Fibroblast of peridontal ligament (primary cell): ENCODE data around the gene BARHL1.

Experiments used
- DNase-seq: peaks from one replicate; pipeline ENCODE4 v3.0.0-alpha.2; 2010; ENCODE audit errors: extremely low read depth

BARHL1 gene

DNA sequence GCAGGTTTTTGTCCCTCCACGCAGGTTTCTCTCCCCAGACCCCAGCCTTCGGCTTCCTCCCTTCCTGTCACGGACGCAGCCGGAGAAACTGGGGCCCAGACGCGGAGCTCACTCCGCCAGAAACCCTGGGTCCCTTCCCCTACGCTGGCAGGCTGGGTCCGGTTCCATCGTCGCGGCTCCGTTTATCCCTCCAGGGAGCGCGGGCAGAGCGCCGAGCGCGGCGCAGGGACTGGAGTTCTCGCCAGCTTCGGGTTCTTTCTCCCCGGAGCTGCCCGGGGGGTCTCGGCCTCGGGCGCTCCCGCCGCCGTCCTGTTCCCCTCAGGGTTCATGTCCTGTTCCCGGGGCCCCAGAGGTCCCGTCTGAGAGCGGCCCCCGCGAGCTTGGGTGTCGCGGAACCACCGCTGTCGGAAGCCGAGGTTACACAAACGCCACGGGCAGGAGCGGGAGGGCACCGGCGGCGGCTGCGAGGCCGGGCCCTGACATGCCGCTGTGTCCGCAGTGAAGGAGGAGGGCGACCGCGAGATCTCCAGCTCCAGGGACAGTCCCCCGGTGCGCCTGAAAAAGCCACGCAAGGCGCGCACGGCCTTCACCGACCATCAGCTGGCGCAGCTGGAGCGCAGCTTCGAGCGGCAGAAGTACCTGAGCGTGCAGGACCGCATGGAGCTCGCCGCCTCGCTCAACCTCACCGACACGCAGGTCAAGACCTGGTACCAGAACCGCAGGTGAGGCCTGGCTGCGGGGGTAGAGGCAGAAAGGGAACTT, 4.6 kb downstream of the BARHL1 start:
- no peak for DNase-seq

DNA sequence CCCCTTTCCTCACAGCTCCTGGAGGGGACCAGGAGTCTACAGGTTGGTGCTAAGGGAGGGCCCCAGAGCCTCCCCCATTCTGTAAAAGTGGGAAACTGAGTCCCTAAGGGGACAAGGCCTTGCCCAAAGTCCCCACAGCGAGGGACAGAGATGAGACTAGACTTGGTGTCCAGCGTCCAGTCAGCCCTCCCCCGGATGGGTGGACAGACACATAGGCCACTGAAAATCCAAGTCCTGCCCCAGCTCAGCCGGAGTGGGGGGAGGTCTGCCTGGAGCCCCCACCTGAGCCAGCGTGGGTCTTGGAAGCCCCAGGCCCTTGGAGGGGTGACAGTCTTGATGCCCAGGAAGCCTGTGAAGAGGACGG, 5.2 kb downstream of the BARHL1 start:
- DNase-seq: no peak

DNA sequence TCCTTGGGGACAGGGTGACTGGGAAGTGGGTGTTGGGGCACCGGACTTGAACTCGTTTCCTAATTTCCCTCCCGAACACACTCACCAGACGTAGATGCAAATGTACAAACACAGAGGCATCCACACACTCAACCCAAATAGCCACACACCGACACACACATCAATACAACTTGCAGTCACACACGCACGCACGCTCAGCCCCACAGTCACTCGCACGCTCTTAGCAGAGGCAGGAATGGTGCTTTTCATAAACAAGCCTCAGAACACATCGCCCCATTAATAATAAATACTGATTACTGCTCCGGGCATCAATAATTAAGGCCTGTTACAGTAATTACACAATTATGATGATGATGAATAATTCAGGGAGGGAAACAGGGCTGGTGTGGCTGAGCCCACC, 5.7 kb downstream of the BARHL1 start:
- DNase-seq: no peak

DNA sequence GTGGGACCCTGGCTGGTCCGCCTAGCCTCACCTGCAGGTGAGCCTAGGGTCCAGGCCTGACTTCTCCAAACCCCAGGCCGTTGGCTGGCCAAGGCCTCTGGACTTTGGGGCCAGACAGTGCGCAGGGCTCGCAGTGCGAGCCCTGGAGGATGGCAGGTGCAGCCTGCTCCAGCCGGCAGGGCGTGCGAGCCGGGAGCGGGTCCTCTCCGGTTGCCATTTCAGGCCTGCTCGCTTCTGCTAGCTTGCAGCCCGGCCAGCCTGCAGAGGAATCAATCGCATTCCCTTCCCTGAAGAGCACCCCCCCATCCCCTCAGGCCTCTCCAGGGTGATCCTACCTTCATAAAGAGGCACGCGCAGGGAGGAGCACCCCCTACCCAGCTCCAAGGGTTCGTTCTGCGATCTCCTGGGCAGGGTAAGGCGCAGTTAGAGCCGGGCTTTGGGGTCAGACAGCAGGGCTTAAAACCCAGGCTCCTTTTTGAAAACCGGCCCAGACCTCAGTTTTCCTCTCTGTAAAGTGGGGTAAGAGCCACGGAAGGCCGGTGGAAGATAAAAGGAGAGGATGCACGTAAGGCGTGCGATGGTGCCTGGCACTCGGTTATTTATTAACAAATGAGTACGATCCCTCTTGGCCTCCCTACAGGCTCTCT, 6.2 kb downstream of the BARHL1 start:
- DNase-seq: no peak

DNA sequence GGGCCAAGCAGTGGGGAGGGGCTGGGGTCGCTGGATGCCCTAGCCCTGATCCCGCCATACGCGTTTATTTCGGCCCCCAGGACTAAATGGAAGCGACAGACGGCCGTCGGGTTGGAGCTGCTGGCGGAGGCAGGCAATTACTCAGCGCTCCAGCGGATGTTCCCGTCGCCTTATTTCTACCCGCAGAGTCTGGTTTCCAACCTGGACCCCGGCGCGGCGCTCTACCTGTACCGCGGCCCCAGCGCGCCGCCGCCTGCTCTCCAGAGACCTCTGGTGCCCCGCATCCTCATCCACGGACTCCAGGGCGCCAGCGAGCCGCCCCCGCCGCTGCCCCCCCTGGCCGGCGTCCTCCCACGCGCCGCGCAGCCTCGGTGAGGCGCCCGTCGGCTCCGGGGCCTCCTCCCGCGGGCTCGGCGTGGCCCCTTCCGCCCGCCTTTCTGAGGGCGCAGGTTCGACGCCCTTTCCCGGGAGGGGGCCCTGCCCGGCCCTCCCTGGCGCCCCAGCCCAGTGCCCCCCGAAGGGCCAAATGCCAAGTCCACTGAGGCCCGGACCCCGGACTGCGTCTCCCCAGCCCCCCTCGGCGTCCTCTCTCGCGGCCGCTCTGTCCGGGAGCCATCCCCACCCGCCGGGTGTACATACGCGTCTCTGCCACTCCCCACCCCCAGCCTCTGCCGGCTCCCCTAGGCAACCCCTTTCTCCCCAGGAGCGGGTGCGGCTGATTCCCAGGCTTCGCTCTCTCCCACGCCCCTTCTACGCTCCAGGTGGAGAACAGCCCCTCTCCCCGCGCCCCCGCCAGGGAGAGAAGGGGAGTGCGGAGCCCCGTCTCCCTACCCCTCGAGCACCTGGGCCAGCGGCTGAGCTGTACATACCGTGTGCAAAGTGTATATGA, 7.0 kb downstream of the BARHL1 start:
- DNase-seq: no peak

DNA sequence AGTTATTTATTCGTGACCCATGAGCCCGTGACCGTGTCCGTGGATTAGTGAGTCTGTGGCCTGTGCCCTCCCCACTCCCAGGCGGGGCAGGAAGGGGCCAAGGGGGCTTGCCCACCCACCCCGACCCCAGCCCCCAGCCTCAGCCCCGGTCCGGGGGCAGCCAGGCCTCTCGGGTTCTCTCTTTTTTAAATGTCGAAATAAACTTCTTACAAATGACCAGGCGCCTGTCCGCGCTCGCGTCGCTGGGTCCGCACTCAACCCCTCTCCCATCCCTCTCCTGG, 7.6 kb downstream of the BARHL1 start:
- no peak for DNase-seq

DNA sequence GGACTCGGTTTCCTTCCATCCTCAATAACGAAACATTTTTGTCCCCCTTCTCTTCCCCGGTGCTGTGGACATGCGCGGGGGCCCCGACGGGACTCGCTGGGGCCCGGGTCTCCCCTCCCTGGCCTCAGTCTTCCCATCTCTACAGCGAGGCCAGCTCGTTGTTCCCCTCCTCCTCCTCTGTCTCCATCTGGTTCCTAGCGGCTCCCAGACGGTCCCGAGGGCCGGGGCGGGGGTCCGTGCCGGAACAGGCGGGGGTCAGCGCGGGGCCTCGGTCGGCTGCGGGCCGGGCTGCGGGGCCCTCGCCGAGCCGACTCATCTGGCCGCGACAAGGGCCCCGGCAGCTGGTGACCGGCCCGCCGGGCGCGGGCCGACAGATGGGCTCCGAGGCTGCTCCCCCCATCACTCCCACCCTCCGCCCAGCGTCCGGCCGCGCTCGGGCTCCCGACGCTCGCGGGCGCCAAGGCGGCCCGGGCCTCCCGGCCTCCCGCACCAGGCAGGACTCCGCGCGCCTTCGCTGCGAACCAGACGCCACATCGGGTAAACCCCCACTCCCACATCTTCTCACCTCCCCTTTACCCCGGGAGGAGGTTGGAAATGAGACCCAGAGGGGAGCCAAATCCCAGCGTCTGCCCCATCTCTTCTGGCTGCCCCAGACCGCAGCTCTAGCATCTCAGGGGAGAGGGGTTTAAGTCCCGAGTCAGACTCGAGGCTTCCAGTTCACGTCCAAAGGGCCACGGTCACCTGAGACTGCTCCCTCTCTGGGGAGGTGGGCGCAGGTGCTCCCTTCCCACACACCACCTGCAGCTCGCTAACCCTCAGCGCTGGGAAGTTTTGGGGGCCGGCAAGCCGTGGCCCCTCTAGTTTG, 8.1 kb downstream of the BARHL1 start:
- DNase-seq: no peak

DNA sequence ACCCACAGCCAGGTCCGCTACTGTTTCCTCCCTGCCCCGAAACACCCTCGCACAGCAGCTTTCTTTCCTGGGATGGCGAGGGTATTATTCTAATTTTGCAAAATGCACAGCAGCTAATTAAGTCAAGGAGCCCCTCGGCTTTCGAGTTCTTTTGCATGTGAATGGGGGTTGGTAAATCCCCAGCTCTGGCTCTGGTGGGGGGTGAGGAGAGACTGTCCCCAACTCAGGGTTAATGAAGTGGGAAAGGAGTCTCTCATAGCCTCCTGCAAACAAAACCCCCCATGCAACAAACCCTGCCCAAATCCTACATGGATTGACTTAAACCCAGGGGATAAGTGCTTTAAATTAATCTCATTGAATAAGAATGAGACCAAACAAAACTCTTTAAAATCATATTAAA, 8.8 kb downstream of the BARHL1 start:
- no peak for DNase-seq

DNA sequence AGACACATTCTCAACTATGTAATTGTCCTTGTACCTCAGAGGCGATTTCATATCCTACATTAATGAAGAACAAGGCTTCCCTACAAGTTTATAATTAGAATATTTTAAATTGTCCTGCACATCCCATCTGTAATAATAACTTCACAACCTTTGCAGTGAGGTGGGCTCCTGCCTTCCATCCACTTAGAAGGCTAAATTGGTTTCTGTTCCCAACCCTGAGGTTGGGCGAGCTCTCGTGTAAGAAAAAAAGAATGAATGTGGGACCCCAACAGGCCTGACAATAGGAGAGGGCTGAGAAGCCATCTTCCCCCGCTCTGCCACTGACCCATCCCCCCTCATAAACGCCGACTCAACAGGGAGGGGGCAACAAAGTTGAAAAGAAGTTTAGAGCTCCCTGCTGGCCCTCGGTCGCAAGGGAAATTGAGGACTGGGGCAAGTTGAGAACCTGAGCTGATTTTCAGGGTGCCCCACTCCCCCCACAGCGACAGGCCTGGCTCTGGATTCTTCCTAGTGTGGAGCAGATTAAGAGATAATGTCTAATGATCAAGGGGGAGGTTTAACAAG, 9.4 kb downstream of the BARHL1 start:
- no peak for DNase-seq

DNA sequence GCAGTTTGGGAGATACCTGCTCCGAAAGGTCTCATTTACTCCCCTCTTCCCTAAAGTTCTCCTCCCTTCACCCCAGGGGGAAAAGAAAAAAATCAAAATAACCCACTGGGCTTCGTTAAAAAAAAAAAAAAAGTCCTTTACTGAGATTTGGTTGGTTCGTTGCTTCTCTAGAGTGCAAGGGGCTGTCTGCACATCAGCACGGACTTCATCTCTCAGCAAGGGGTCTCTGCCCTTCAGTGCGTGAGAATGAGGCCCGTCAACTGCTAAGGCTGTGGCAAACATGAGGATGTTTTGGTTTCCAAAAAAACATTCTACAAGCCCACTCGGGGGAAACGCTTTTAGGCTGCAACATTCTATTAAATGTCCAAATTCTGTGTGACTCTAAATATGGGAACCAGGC, 10.0 kb downstream of the BARHL1 start:
- no peak for DNase-seq

DNA sequence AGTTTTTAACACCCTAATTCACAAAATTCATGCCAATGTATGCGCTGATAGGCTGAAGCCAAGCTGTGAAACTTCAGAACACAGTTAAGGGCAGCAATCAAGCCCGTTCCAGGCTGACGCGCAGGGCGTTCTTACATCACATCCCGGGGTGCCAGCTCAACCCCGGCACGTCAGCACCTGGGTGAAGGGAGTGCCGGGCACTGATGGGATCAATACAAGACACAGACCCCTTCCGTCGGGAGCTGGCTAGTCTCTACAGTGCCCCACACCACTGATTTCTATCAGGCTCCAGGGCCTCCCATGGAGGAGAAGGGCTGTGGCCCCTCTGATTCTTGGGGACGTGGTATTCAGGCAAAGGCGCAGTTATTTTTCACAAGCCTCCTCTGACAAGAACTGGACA, 12.0 kb downstream of the BARHL1 start:
- no peak for DNase-seq

DNA sequence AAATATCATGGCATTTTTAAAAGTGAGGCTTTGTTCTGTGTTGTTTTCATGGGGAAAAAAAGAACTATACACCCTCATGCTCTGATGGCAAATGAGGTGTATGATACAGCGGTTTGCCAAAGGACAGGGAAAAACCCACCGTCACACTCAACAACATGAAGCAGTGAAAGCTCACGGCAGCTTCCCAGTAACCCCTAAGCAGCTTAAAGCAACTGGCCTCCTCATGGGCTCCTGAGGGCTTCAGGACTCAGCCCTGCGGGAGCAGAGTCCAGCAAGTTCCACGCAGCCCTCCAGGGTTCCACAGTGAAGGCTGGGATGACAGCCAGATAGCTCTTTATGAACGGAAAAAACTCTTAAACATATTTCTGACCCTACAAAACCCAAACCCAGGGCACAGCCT, 12.9 kb downstream of the BARHL1 start:
- no peak for DNase-seq

DNA sequence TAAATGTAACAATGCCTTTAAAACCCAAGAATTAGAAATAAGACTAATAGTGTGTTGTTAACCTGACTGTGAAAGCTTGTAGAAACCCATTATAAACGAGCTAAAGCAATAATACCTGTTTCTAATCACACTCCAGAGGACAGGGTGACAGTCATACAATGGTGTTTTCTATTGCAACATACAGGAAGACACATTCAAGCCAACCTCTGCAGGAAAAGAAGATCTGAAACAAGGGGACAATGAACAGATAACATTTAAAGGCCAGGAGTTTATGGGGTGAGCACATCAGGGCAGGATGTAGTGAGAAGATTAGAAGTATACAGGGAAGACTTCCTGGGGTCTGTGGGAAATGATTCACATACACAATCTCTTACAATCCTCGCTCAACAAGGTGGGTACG, 13.8 kb downstream of the BARHL1 start:
- no peak for DNase-seq

DNA sequence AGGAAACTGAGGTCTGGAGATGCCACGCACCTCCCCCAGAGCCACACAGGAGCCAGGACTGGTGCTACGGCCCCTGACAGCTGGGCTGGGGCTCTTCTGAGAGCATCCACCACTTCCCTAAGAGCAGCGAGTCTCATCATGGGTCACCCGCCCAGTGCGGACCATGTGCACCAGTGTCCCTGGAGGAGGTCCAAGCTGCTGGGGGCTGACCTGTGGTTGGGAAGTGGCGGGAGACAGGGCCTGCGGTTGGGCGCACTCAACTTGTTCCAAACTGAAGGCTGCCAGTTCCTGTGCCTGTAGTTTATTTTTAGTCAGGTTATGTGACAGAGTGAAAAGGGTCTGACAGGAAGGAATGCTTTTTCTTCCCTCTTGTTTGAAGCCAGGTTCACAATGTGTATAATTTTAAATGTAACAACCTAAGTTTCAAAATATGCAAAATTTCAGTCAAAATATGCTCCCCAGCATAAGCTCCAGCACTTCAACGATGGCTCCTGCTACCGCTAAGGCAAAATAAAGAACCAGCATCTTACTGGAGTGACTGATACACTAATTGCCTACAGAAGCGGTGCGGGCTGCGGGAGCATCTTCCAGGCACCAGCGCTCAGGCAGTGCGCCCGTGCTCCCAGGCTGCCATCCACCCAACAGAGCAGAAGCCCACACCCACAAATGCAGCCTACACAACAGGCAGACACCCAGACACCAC, 14.8 kb downstream of the BARHL1 start:
- DNase-seq: no peak

DNA sequence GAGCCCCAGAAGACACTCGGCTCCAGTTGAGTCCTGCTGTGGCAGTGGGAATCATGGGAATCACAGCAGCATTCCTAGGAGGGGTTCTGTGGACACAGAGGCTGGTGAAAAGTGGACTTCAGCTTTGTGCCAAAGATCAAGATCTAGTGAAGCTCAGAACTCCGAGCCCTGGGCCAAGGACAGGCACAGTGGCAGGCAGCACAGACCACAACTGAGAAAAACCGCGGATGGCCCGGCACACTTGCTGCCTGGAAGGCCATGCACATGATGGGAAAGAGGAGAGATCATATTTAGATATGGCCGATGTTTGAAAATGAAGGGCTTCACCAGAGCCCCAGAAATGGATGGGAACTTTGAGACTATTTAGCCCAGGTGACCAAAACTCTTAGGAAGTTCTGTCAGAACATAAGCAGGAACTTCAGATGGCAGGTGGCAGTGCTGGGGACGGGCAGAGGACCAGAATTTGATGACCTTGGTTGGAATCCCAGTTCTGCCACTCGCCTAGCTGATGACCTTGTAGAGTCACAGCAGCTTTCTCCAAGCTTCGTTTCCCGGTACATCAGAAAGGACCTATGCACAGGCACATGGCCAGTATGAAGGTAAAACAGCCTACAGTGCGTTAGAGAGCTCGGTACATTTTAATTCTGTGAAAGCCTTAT, 18.0 kb downstream of the BARHL1 start:
- DNase-seq: no peak

DNA sequence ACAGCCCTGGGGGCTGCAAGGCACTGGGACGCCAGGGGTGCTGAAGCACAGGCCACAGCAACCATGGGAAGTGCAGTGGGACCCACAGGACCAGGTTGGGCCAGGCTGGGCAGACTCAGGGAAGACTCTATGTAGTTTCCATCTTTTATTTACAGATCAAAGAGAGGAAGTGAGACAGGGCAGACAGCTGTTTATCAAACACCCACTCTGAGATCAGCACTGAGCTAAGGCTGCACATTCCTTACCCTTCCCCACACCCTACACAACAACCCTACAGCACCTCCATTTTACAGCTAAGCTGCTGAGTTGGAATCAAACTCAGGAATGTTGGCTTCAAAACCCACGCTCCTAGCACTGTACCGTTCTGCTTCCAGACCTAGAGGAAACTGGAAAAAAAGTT, 19.8 kb downstream of the BARHL1 start:
- DNase-seq: no peak

DNA sequence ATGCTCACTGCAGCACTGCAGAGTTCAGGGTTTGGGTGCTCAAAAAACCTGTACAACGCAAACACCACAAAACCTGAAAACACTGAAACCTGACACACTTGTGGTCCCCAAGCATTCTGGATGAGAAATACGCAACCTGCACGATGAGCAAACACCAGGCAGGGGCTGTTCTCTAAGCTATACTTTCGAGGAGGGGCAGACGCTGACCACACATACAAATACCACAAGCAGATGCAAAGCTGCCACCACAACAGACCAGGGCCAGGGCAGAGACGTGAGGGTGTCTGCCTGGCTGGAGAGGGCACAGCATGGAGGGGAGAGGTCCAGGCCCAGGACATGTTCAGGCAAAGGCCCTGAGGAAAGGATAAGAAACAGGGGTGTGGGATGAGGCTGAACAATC, 23.0 kb downstream of the BARHL1 start:
- DNase-seq: no peak

DNA sequence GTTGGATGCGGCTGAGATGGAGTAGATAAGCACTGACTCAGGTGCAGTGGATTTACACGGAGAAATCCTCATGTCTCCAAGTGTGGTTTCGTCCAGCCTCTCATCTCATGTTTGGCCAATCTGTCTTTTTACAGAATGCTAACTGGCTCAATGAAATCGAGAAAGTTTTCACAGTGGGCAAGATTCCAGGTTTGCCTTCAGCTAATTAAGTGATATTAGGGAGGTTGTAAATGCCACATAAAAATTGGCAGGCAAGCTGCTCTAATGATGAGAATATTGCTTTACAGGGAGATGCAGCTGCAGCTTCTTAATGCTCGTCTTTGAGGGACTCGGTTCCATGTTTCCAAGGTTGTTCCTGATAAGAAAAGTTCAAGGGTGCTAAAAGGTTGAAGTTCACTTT, 23.7 kb downstream of the BARHL1 start:
- no peak for DNase-seq

DNA sequence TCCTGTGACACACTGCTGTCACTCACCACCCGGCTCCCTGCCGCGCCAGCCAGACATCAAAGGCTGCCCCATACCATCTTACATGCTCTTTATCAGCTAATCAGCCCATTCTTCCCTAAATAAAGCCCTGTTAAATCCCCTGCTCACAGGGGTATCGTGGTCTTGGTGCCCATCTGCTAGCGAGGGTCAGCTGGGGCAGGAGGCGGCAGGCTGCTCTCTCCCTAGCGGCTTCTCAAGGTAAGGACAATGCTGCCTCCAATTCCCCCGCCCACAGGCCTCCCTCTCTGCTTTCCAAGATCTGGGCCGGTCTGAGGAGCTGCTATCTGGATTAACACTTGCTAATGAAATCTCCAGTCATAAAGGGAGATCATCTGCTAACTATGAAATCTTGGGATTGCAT, 26.8 kb downstream of the BARHL1 start:
- no peak for DNase-seq

DNA sequence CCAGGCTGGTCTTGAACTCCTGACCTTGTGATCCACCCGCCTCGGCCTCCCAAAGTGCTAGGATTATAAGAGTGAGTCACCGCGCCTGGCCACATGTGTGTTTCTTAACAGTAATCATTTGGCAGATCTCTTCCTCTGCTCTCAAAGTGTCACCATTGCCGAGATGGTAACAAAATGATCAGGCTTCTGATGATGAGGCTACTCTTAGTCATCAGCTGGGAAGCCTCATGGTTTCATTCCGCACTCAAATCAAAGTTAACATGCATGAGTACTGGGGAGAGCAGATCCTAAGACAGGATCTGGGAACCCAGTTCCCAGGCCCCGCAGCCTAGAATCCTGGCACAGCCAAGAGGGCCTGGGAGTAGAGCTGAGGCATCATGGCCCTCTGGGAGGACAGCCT, 27.4 kb downstream of the BARHL1 start:
- peak; percentile 94 for DNase-seq

DNA sequence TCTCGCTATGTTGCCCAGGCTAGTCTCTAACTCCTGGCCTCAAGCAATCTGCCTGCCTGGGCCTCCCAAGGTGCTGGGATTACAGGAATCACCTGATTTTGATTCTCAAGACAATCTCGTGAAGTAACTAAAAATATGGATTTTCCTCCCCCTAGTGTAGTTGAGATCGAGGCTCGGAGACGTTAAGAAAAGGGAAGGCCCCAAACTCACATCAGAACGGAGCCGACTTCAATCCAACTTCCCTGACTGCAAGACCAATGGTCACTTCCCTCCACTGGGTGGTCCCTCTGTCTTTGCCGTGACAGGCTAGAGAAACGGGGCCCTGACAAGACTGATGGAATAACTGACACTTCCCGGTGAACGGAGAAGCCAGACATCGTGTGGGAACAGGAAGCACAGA, 28.3 kb downstream of the BARHL1 start:
- DNase-seq: no peak
